HepG2 (cell line): ENCODE data around the gene PCDH12. TPM values are rescaled to one million over a fixed set of nuclear protein-coding genes. Genes with fewer than 3 reads are reported as not detected.

Source experiments
- ISX ChIP-seq: sonication (generic); formaldehyde crosslinking; conservative IDR thresholded peaks from 2 replicates; pipeline ENCODE4 v1.5.0; 2020; ENCODE audit warnings: missing genetic modification reagents
- MYC ChIP-seq: sonication (generic); formaldehyde crosslinking; IDR thresholded peaks from 2 replicates; pipeline ENCODE4 v1.9.0; 2021; ENCODE audit warnings: missing genetic modification reagents, borderline replicate concordance
- PAX8 ChIP-seq: sonication (generic); formaldehyde crosslinking; IDR thresholded peaks from 2 replicates; pipeline ENCODE4 v1.8.0; 2022; ENCODE audit warnings: mild to moderate bottlenecking, missing genetic modification reagents, borderline replicate concordance
- PPARG ChIP-seq: conservative IDR thresholded peaks from 2 replicates; pipeline ENCODE4 v1.6.1; 2016; ENCODE audit warnings: missing biosample characterization, missing genetic modification reagents
- PTBP1 ChIP-seq: fragments of 200-400 bp; formaldehyde crosslinking; IDR thresholded peaks from 2 replicates; pipeline ENCODE4 v1.6.1; 2018; ENCODE audit warnings: low read length, low read depth; ENCODE audit not compliant: poor library complexity, severe bottlenecking
- SRSF9 ChIP-seq: fragments of 200-400 bp; formaldehyde crosslinking; IDR thresholded peaks from 2 replicates; pipeline ENCODE4 v1.6.1; 2018; ENCODE audit warnings: borderline replicate concordance, mild to moderate bottlenecking, low read depth, low read length; ENCODE audit not compliant: insufficient read depth, poor library complexity, severe bottlenecking
- TARDBP ChIP-seq: sonication (generic); formaldehyde crosslinking; IDR thresholded peaks from 2 replicates; pipeline ENCODE4 v1.8.0; 2022; ENCODE audit warnings: mild to moderate bottlenecking, missing genetic modification reagents
- TSC22D2 ChIP-seq: sonication (generic); formaldehyde crosslinking; IDR thresholded peaks from 2 replicates; pipeline ENCODE4 v1.5.1; 2020; ENCODE audit warnings: missing genetic modification reagents, mild to moderate bottlenecking, borderline replicate concordance
- ZBTB7B ChIP-seq: sonication (generic); formaldehyde crosslinking; IDR thresholded peaks from 2 replicates; pipeline ENCODE4 v1.4.0; 2020; ENCODE audit warnings: missing genetic modification reagents
- ZNF484 ChIP-seq: sonication (generic); formaldehyde crosslinking; IDR thresholded peaks from 2 replicates; pipeline ENCODE4 v1.5.1; 2020; ENCODE audit warnings: mild to moderate bottlenecking, low read depth, missing genetic modification reagents, borderline replicate concordance
- ZNF503 ChIP-seq: sonication (generic); formaldehyde crosslinking; IDR thresholded peaks from 2 replicates; pipeline ENCODE4 v1.4.0; 2020; ENCODE audit warnings: missing genetic modification reagents
- ZNF512B ChIP-seq: sonication (generic); formaldehyde crosslinking; IDR thresholded peaks from 2 replicates; pipeline ENCODE4 v1.5.1; 2020; ENCODE audit warnings: missing genetic modification reagents, mild to moderate bottlenecking, borderline replicate concordance
- ZNF543 ChIP-seq: sonication (generic); formaldehyde crosslinking; IDR thresholded peaks from 2 replicates; pipeline ENCODE4 v1.4.0; 2020; ENCODE audit warnings: mild to moderate bottlenecking, missing genetic modification reagents
- ZNF572 ChIP-seq: sonication (generic); formaldehyde crosslinking; IDR thresholded peaks from 2 replicates; pipeline ENCODE4 v1.5.1; 2020; ENCODE audit warnings: mild to moderate bottlenecking, missing genetic modification reagents
- polyA plus RNA-seq, 8 experiments: library from polyadenylated mRNA; depleted of rRNA in 3 of 8; stranded (reverse) in 7 of 8; unstranded in 1 of 8; fragments of >200 nt; fragmentation: Illumina TruSeq in 4 of 8; extraction: Trizol in 4 of 8; gene quantifications; 2 replicates each; pipeline versions ENCODE4 v1.2.1 to v1.2.3, GENCODE V29; 2011 to 2016; ENCODE audit warnings: low read depth in 4 of 8, missing spikeins in 1 of 8, mixed read lengths in 1 of 8; ENCODE audit not compliant: insufficient read depth in 1 of 8
- total RNA-seq, 5 experiments: library from RNA; depleted of rRNA; stranded (reverse); fragments of >200 nt; fragmentation: Illumina TruSeq; extraction: Trizol; gene quantifications; 2 replicates each; pipeline ENCODE4 v1.2.3, GENCODE V29; 2016; ENCODE audit warnings: low read depth in 1 of 5
- TF ChIP-seq, protein P1 (sequence below): sonication (generic); formaldehyde crosslinking; IDR thresholded peaks from 2 replicates; pipeline ENCODE4 v1.4.0; 2020; ENCODE audit warnings: missing genetic modification reagents, borderline replicate concordance
- TF ChIP-seq, protein P2 (sequence below): IDR thresholded peaks from 2 replicates; pipeline ENCODE4 v1.6.1; 2012; ENCODE audit warnings: low read length, improper control_type of control experiment

The PCDH12 gene
- total and polyA plus RNA-seq, 2 of the 13 experiments (the other 11 are each of a cell fraction or from before 2014, with no cell fraction given) = not detected

GRCh38 chr5:141942185-141942857 lies 15.7 kb downstream of the PCDH12 start (continued):
- no peak for TF ChIP-seq ZNF503
- TF ChIP-seq TARDBP (CRISPR knock-in tag) = no peak
- no peak for TF ChIP-seq ZNF572
- TF ChIP-seq, protein P1, sequence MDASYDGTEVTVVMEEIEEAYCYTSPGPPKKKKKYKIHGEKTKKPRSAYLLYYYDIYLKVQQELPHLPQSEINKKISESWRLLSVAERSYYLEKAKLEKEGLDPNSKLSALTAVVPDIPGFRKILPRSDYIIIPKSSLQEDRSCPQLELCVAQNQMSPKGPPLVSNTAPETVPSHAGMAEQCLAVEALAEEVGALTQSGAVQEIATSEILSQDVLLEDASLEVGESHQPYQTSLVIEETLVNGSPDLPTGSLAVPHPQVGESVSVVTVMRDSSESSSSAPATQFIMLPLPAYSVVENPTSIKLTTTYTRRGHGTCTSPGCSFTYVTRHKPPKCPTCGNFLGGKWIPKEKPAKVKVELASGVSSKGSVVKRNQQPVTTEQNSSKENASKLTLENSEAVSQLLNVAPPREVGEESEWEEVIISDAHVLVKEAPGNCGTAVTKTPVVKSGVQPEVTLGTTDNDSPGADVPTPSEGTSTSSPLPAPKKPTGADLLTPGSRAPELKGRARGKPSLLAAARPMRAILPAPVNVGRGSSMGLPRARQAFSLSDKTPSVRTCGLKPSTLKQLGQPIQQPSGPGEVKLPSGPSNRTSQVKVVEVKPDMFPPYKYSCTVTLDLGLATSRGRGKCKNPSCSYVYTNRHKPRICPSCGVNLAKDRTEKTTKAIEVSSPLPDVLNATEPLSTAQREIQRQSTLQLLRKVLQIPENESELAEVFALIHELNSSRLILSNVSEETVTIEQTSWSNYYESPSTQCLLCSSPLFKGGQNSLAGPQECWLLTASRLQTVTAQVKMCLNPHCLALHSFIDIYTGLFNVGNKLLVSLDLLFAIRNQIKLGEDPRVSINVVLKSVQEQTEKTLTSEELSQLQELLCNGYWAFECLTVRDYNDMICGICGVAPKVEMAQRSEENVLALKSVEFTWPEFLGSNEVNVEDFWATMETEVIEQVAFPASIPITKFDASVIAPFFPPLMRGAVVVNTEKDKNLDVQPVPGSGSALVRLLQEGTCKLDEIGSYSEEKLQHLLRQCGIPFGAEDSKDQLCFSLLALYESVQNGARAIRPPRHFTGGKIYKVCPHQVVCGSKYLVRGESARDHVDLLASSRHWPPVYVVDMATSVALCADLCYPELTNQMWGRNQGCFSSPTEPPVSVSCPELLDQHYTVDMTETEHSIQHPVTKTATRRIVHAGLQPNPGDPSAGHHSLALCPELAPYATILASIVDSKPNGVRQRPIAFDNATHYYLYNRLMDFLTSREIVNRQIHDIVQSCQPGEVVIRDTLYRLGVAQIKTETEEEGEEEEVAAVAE = no peak
- TF ChIP-seq ZNF543 (CRISPR knock-in tag) = no peak
- TF ChIP-seq ZNF512B (CRISPR knock-in tag) = no peak
- TF ChIP-seq, protein P2, sequence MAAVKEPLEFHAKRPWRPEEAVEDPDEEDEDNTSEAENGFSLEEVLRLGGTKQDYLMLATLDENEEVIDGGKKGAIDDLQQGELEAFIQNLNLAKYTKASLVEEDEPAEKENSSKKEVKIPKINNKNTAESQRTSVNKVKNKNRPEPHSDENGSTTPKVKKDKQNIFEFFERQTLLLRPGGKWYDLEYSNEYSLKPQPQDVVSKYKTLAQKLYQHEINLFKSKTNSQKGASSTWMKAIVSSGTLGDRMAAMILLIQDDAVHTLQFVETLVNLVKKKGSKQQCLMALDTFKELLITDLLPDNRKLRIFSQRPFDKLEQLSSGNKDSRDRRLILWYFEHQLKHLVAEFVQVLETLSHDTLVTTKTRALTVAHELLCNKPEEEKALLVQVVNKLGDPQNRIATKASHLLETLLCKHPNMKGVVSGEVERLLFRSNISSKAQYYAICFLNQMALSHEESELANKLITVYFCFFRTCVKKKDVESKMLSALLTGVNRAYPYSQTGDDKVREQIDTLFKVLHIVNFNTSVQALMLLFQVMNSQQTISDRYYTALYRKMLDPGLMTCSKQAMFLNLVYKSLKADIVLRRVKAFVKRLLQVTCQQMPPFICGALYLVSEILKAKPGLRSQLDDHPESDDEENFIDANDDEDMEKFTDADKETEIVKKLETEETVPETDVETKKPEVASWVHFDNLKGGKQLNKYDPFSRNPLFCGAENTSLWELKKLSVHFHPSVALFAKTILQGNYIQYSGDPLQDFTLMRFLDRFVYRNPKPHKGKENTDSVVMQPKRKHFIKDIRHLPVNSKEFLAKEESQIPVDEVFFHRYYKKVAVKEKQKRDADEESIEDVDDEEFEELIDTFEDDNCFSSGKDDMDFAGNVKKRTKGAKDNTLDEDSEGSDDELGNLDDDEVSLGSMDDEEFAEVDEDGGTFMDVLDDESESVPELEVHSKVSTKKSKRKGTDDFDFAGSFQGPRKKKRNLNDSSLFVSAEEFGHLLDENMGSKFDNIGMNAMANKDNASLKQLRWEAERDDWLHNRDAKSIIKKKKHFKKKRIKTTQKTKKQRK = no peak
- 0 out of 2 replicates have a peak, but pooled peaks have one; percentile 10 for TF ChIP-seq PPARG
- no peak for TF ChIP-seq ISX (CRISPR knock-in tag)
- TF ChIP-seq PTBP1 = no peak
- TF ChIP-seq ZBTB7B = no peak
- no peak for TF ChIP-seq PAX8 (CRISPR knock-in tag)
- no peak for TF ChIP-seq ZNF484 (CRISPR knock-in tag)
- no peak for TF ChIP-seq SRSF9
- no peak for TF ChIP-seq TSC22D2 (CRISPR knock-in tag)
- 0 out of 2 replicates have a peak, but pooled peaks have one; percentile 27 for TF ChIP-seq MYC (CRISPR knock-in tag)
